Measurements from ENCODE around the gene CHL1.
A peak's percentile ranks its signal among the peaks of the same experiment; 100 is the strongest.

CHL1 gene

GRCh38 chr3:403826-404225, 207.3 kb downstream of the CHL1 start:
- TF ChIP-seq CTCF (IDR thresholded peaks at IDR 0.05; ENCODE audit: insufficient read depth, low read depth, low read length, missing control alignments): no peak
- DNase-seq (ENCODE audit: low read depth): no peak
- H3K4me3 ChIP-seq (ENCODE audit: low read length): no peak overlapping the region

- TF ChIP-seq CTCF (IDR thresholded peaks at IDR 0.05; ENCODE audit: insufficient read depth, low read depth, low read length, missing control alignments): no peak
- no peak overlapping the region for H3K4me3 ChIP-seq (ENCODE audit: low read length)
These were observed 212.4 kb downstream of the CHL1 start for GRCh38 chr3:409011-409410.

GRCh38 chr3:411226-411625, 214.7 kb downstream of the CHL1 start:
- DNase-seq (ENCODE audit: low read depth): no peak
- no peak overlapping the region for H3K4me3 ChIP-seq (ENCODE audit: low read length)
- TF ChIP-seq CTCF (IDR thresholded peaks at IDR 0.05; ENCODE audit: insufficient read depth, low read depth, low read length, missing control alignments): no peak

More at GRCh38 chr3:409011-409410, 212.4 kb downstream of the CHL1 start:
- DNase-seq (ENCODE audit: low read depth): no peak

GRCh38 chr3:414063-414462, 217.5 kb downstream of the CHL1 start:
- DNase-seq (ENCODE audit: low read depth): peak; percentile 39
- peak; percentile 12 for TF ChIP-seq CTCF (IDR thresholded peaks at IDR 0.05; ENCODE audit: insufficient read depth, low read depth, low read length, missing control alignments)
- H3K4me3 ChIP-seq (ENCODE audit: low read length): no peak overlapping the region

GRCh38 chr3:418239-418929, 221.8 kb downstream of the CHL1 start:
- no peak overlapping the region for H3K4me3 ChIP-seq (ENCODE audit: low read length)
- TF ChIP-seq CTCF (IDR thresholded peaks at IDR 0.05; ENCODE audit: insufficient read depth, low read depth, low read length, missing control alignments): no peak
- no peak for DNase-seq (ENCODE audit: low read depth)

GRCh38 chr3:420584-420983, 224.0 kb downstream of the CHL1 start:
- no peak overlapping the region for H3K4me3 ChIP-seq (ENCODE audit: low read length)
- DNase-seq (ENCODE audit: low read depth): no peak
- no peak for TF ChIP-seq CTCF (IDR thresholded peaks at IDR 0.05; ENCODE audit: insufficient read depth, low read depth, low read length, missing control alignments)

GRCh38 chr3:425079-425478, 228.5 kb downstream of the CHL1 start:
- DNase-seq (ENCODE audit: low read depth): no peak
- no peak for TF ChIP-seq CTCF (IDR thresholded peaks at IDR 0.05; ENCODE audit: insufficient read depth, low read depth, low read length, missing control alignments)
- H3K4me3 ChIP-seq (ENCODE audit: low read length): no peak overlapping the region

Data from epithelial cell of esophagus (primary cell).